ENCODE results near the gene SLIT3.

GRCh38 chr5:169029037-169029436 lies 271.9 kb downstream of the SLIT3 start:
- TF ChIP-seq ELF4 (CRISPR knock-in tag; IDR thresholded peaks at IDR 0.05) (no peak), XRCC5 (IDR thresholded peaks at IDR 0.05; ENCODE audit: low read depth, low read length) (no peak), HMG20A (CRISPR knock-in tag; conservative IDR thresholded peaks at IDR 0.05) (no peak), TBP (optimal IDR thresholded peaks at IDR 0.05; ENCODE audit: low read depth, low read length) (no peak), POLR2A (conservative IDR thresholded peaks at IDR 0.05) (no peak)
- TF ChIP-seq, protein P1, sequence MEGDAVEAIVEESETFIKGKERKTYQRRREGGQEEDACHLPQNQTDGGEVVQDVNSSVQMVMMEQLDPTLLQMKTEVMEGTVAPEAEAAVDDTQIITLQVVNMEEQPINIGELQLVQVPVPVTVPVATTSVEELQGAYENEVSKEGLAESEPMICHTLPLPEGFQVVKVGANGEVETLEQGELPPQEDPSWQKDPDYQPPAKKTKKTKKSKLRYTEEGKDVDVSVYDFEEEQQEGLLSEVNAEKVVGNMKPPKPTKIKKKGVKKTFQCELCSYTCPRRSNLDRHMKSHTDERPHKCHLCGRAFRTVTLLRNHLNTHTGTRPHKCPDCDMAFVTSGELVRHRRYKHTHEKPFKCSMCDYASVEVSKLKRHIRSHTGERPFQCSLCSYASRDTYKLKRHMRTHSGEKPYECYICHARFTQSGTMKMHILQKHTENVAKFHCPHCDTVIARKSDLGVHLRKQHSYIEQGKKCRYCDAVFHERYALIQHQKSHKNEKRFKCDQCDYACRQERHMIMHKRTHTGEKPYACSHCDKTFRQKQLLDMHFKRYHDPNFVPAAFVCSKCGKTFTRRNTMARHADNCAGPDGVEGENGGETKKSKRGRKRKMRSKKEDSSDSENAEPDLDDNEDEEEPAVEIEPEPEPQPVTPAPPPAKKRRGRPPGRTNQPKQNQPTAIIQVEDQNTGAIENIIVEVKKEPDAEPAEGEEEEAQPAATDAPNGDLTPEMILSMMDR (IDR thresholded peaks at IDR 0.05 in 2 of 3, conservative IDR thresholded peaks at IDR 0.05 in 1 of 3; ENCODE audit: insufficient read depth in 2 of 3, low read depth in 1 of 3, low read length in 3 of 3) = no peak
